Measurements from ENCODE around the gene ASAH2.

The ASAH2 gene

GRCh38 chr10:50251394-50251793, at the start of gene ASAH2:
Gene ASAH2, minus strand, starts transcription at chr10:50251516. Its CDS starts 2,906 bp downstream, at chr10:50248610.
- H3K36me3 Mint-ChIP-seq: no peaks in the 10 kb centered on the region
- no peak within 1 kb of the TSS for H3K4me3 Mint-ChIP-seq
- H3K27me3 Mint-ChIP-seq: peaks cover 21% of the 10 kb centered on the region
- H3K9me3 Mint-ChIP-seq (ENCODE audit: low read depth): no peaks in the 10 kb centered on the region
- no peak within 1 kb of the TSS for H3K27ac Mint-ChIP-seq
- H3K4me1 Mint-ChIP-seq (ENCODE audit: low read depth): no peaks in the 10 kb centered on the region

GRCh38 chr10:50299948-50300669, 48.8 kb upstream of the ASAH2 start:
- peaks cover 2% of the 10 kb centered on the region for H3K36me3 Mint-ChIP-seq
- peaks cover 19% of the 10 kb centered on the region for H3K9me3 Mint-ChIP-seq (ENCODE audit: low read depth)
- no peak overlapping the region for H3K4me3 Mint-ChIP-seq
- no peaks in the 10 kb centered on the region for H3K27me3 Mint-ChIP-seq
- H3K27ac Mint-ChIP-seq: no peak overlapping the region
- H3K4me1 Mint-ChIP-seq (ENCODE audit: low read depth): no peaks in the 10 kb centered on the region

- peaks cover 2% of the 10 kb centered on the region for H3K36me3 Mint-ChIP-seq
- H3K27me3 Mint-ChIP-seq: no peaks in the 10 kb centered on the region
- H3K4me1 Mint-ChIP-seq (ENCODE audit: low read depth): no peaks in the 10 kb centered on the region
- H3K9me3 Mint-ChIP-seq (ENCODE audit: low read depth): peaks cover 14% of the 10 kb centered on the region
- H3K4me3 Mint-ChIP-seq: no peak overlapping the region
- no peak overlapping the region for H3K27ac Mint-ChIP-seq
Measured at GRCh38 chr10:50295367-50295766, 44.1 kb upstream of the ASAH2 start.

DNA sequence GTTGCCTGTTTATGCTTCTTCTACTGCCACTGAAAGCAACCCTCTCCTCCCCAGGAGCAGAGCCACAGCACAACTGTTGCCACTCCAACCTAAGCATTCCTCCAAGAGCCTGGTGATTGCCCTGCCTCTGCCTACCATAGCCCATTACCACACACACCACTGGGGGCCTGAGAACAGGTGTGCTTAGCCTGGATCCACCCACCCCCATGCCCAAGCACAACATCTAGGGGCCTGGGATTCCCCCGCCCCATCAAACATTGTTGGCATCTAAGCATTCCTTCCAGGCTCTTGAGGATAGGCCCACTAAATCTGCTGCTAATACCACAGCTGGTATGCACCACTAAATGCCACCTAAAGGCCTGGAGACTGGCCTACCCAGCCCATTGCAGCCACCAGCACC, 43.3 kb upstream of the ASAH2 start:
- Mint-ChIP-seq H3K9me3 (ENCODE audit: low read depth) (peaks cover 14% of the 10 kb centered on the region), H3K4me1 (ENCODE audit: low read depth) (no peaks in the 10 kb centered on the region), H3K4me3 (no peak overlapping the region), H3K27me3 (no peaks in the 10 kb centered on the region), H3K36me3 (peaks cover 2% of the 10 kb centered on the region), H3K27ac (no peak overlapping the region)

- H3K4me3 Mint-ChIP-seq: no peak overlapping the region
- peaks cover 7% of the 10 kb centered on the region for H3K9me3 Mint-ChIP-seq (ENCODE audit: low read depth)
- H3K27me3 Mint-ChIP-seq: no peaks in the 10 kb centered on the region
- H3K4me1 Mint-ChIP-seq (ENCODE audit: low read depth): no peaks in the 10 kb centered on the region
- H3K27ac Mint-ChIP-seq: no peak overlapping the region
- H3K36me3 Mint-ChIP-seq: peaks cover 2% of the 10 kb centered on the region
Measured at GRCh38 chr10:50293513-50294313, 42.4 kb upstream of the ASAH2 start.

DNA sequence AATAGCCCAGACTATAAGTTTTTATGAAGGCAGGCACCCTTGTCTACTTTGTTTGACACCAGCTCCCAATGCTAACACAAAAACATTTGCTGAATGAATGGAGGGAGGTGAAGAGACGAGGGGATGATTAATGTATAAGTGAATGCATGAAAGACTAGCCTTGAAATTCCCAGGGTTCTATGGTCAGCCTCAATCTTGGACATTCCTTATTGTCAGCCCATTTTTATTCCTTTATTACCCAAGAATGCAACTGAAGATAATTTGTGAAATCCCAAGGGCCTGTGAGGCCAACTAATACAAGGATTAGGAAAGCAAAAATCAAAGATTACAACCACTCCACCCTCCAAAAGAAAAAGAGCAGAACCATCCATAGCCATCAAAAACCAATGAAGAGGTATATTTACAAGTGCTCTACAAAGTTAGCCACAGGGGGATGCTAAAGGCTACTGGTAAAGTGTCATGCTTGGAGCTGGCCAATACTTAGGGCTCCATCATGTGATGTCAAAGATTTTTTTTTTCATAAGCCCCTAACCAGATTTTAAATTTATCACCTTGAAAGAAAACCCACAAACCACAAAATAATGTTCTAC, 40.0 kb upstream of the ASAH2 start:
- H3K9me3 Mint-ChIP-seq (ENCODE audit: low read depth): peaks cover 3% of the 10 kb centered on the region
- H3K27me3 Mint-ChIP-seq: peaks cover 1% of the 10 kb centered on the region
- no peaks in the 10 kb centered on the region for H3K36me3 Mint-ChIP-seq
- no peak overlapping the region for H3K4me3 Mint-ChIP-seq
- H3K4me1 Mint-ChIP-seq (ENCODE audit: low read depth): no peaks in the 10 kb centered on the region
- no peak overlapping the region for H3K27ac Mint-ChIP-seq

- Mint-ChIP-seq H3K36me3 (no peaks in the 10 kb centered on the region), H3K4me1 (ENCODE audit: low read depth) (no peaks in the 10 kb centered on the region), H3K9me3 (ENCODE audit: low read depth) (no peaks in the 10 kb centered on the region), H3K27ac (no peak overlapping the region), H3K27me3 (peaks cover 3% of the 10 kb centered on the region), H3K4me3 (no peak overlapping the region)
Measured at GRCh38 chr10:50289196-50289595, 37.9 kb upstream of the ASAH2 start.

DNA sequence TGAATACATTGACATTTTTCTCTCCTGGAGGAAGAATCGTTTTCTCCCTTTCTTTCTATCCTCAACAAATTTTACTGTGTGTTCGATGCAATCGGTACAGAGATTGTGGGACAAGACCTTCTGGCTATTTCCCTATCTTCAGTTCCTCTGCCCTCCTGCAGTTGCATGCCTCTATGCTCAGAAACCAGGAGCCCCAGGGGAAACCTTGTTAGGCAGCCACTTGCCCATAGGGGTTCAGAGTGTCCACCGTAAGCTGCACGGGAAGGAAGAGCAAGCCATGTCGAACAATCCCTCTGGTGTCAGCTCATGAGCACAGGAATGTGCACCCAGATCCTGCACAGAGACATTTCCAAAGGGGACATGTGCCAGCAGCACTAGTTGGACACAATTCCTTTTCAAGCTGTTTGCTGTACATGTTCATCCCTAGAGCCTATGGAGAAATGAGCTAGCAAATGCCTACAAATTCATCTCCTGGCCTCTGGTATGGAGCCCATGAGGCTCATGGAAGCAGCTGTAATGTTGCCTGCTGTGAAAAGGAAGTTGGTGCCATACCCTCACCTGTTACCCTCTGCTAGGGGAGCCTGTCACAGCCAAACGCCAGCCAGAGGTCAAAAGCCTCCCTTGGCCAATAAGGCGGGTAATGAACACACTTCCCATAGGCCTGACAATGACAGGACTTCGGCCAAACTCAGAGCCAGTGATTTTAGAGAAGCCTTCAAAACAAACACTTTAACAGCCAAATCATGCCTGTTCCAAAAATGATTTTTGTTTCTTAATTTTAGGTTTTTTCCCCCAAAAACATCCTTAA, 35.9 kb upstream of the ASAH2 start:
- no peaks in the 10 kb centered on the region for H3K36me3 Mint-ChIP-seq
- H3K4me3 Mint-ChIP-seq: no peak overlapping the region
- peaks cover 14% of the 10 kb centered on the region for H3K27me3 Mint-ChIP-seq
- no peak overlapping the region for H3K27ac Mint-ChIP-seq
- no peaks in the 10 kb centered on the region for H3K4me1 Mint-ChIP-seq (ENCODE audit: low read depth)
- H3K9me3 Mint-ChIP-seq (ENCODE audit: low read depth): no peaks in the 10 kb centered on the region

DNA sequence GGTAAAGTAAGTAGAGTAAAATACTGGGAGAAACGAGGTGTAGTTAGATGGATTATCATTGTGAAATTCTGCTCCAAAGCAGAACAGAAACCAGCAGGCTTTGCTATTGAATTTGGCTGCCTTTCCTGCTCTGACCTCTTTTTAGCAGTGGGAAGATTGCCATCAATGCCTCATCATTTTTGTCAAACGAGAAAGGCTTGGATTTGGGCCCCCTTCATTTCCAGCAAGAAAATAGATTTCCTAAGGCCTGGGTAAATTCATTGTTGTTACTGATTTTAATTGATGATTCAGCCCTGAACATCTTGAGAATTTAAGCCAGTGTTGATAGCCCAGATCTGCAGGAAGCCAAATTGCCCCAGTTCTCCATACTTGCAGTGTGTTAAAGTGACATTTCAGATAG, 35.2 kb upstream of the ASAH2 start:
- H3K27ac Mint-ChIP-seq: no peak overlapping the region
- H3K9me3 Mint-ChIP-seq (ENCODE audit: low read depth): no peaks in the 10 kb centered on the region
- H3K27me3 Mint-ChIP-seq: peaks cover 18% of the 10 kb centered on the region
- no peaks in the 10 kb centered on the region for H3K36me3 Mint-ChIP-seq
- H3K4me1 Mint-ChIP-seq (ENCODE audit: low read depth): no peaks in the 10 kb centered on the region
- no peak overlapping the region for H3K4me3 Mint-ChIP-seq

DNA sequence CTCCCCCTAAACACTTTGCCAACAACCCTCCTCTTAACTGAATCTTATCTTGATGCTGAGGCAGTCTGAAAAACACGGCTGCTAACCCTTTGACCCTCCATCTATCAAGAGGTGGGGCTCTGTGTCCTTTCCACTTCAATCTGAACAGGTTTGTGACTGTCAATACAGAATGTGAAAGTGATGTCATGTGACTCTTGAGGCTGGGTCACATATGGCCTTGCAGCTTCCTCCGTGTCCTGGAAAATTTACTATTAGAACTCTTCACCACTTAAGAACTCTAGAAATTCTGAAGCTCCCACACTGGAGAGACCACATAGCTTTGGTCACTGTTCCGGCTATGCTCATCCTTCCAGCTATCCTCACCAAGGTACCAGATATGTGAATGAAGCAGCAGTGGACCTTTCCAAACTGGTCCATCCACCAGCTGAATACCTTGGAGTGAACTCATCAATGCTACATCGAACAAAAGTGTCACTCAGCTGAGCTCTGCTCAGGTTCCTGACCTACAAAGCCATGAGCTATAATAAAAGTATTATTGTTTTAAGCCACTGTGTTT, 30.7 kb upstream of the ASAH2 start:
- Mint-ChIP-seq H3K27ac (no peak overlapping the region), H3K9me3 (ENCODE audit: low read depth) (no peaks in the 10 kb centered on the region), H3K4me1 (ENCODE audit: low read depth) (no peaks in the 10 kb centered on the region), H3K27me3 (peaks cover 33% of the 10 kb centered on the region), H3K4me3 (no peak overlapping the region), H3K36me3 (no peaks in the 10 kb centered on the region)

DNA sequence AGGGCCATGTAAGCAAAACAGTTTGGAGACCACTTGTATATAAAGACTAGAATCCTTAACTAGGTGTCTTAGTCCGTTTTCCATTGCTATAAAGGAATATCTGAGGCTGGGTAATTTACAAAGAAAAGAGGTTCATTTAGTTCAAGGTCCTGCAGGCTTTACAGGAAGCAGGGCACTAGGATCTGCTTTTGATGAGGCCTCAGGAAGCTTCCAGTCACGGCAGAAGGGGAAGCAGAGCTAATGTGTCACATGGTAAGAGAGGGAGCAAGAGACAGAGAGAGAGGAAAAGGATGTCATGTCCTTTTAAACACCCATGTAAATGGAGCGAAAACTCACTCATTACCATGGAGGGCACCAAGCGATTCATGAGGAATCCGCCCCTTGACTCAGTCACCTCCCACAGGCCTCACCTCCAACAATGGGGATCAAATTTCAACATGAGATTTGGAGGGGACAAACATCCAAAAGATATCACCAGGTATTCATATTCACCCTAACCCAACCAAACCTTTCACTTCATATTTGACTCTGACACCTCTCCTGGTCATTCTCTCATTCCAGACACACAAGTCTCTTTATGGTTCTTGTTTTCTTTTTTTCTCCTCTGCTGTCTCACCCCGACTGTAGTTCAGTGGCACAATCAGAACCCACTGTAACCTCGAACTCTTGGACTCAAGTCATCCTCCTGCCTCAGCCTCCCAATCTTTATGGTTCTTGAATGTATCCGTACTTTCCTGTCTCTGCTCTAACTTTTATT, 30.1 kb upstream of the ASAH2 start:
- H3K4me1 Mint-ChIP-seq (ENCODE audit: low read depth): no peaks in the 10 kb centered on the region
- H3K27me3 Mint-ChIP-seq: peaks cover 39% of the 10 kb centered on the region
- H3K36me3 Mint-ChIP-seq: no peaks in the 10 kb centered on the region
- H3K4me3 Mint-ChIP-seq: no peak overlapping the region
- H3K27ac Mint-ChIP-seq: no peak overlapping the region
- no peaks in the 10 kb centered on the region for H3K9me3 Mint-ChIP-seq (ENCODE audit: low read depth)

GRCh38 chr10:50280049-50280841, 28.9 kb upstream of the ASAH2 start:
- H3K4me3 Mint-ChIP-seq: no peak overlapping the region
- H3K4me1 Mint-ChIP-seq (ENCODE audit: low read depth): no peaks in the 10 kb centered on the region
- no peaks in the 10 kb centered on the region for H3K36me3 Mint-ChIP-seq
- H3K27me3 Mint-ChIP-seq: peaks cover 41% of the 10 kb centered on the region
- no peaks in the 10 kb centered on the region for H3K9me3 Mint-ChIP-seq (ENCODE audit: low read depth)
- no peak overlapping the region for H3K27ac Mint-ChIP-seq

DNA sequence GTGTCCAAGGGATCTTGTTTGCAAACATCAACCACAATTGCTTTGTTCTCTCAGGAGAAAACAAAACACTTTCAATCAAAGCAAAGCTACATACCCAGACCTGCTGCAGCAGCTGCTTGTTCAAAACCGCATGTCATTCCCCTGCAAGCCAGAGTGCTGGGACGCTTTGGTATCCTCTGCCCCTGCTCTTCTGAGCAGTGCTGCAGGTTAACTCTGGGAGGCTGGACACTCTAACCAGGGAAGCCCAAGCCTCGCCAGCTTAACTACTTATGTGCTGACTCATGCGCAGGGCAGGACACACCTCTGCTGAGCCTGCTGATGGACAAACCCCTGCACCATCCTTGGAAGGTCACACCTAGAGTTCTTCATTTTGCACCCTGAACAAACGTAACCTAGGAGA, 28.2 kb upstream of the ASAH2 start:
- Mint-ChIP-seq H3K36me3 (no peaks in the 10 kb centered on the region), H3K4me3 (no peak overlapping the region), H3K27me3 (peaks cover 41% of the 10 kb centered on the region), H3K9me3 (ENCODE audit: low read depth) (no peaks in the 10 kb centered on the region), H3K4me1 (ENCODE audit: low read depth) (no peaks in the 10 kb centered on the region), H3K27ac (no peak overlapping the region)

Data from activated naive CD8-positive, alpha-beta T cell (primary cell).